Left hindlimb (tissue), 1 donor: ENCODE measurements around the gene HECTD4.

Experiments used
- DNase-seq: peaks from one replicate; pipeline ENCODE4 v3.0.0-alpha.2; 2018

HECTD4 gene

DNA sequence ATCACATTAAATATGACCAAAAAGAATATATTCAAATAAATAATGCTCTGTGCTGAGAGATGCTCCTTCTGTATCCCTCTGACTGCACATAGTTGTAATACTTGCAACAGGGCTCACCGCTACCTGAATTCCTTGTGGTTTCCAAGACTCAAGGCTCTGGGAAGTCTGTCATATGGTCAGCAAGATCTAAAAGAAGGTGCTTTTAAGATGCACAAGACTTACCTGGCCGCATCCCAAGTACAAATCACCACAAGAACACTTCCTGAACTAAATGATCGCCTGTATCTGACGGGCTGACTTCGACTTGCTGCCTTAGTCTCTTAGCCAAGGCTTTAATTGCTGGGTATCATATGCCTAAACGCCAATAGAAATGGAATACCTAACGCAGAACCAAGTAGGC, 67.2 kb downstream of the HECTD4 start:
- no peak for DNase-seq

DNA sequence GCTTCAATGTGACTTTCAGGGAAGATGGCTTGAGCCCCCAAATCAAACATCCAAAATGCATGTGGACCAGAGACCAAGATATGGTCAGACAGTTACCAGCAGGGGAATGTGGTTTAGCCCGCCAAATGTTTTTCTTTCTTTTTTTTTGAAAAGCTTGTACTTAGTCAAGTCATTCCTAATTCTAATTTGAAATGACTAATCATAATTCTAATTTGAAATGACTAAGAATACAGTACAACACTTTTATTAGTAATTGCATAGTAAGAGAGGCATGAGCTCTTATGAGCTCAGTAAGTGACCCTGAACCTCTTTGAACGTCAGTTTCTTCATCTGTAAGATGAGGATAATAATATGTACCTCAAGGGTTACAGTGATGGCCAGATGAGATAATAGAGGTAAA, 72.4 kb downstream of the HECTD4 start:
- DNase-seq = no peak

DNA sequence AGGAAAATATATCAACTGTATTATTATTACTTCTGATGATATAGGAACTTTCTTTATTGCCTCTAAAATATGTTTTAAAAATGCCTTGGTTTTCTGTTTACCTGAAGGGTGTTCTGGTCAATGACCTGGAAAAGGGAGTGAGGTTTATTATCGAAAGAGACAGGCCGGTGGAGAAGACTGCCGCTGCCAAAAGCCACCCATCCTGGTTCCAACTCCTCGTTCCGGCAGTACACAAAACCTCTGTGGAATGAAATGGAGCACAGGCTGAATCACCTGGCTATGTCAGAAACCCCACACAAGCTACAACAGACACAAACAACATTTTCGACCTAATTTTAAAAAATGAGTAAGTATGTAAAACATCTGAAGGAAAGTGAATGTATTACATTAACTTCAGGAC, 73.6 kb downstream of the HECTD4 start:
- DNase-seq = no peak

- DNase-seq = no peak
Measured at GRCh38 chr12:112308161-112308560, 74.1 kb downstream of the HECTD4 start.

DNA sequence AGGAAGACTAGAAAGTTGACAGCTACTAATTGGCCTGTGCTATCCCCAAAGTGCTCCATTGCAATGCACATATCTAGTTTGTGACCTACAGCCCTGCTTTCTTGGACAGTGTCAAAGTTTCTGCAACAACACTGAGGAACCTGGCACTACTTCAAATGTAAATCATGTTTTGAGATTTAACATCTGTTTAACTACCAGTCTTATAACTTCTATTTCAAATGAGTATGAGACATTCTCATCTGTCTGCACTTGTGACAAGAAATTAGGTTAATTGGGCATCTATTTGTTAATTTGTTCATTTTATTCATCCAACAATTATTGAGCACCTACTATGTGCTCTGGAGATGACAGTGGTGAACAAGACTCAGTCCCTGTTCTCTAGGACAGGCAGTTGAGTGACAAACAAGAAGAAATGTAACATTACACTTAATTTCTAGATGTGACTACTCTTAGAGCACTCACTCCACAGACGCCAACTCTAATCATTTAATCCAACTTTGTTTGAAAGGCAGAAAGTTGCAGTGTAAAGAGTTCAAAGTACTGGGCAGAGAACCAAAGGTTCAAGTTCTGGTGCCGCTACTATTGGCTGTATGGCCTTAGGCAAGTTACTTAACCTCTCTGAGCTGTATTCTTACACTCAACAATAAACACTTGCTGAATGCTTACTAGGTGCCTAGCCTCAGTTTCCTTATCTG, 74.8 kb downstream of the HECTD4 start:
- no peak for DNase-seq

GRCh38 chr12:112305951-112306350, 76.3 kb downstream of the HECTD4 start:
- no peak for DNase-seq

DNA sequence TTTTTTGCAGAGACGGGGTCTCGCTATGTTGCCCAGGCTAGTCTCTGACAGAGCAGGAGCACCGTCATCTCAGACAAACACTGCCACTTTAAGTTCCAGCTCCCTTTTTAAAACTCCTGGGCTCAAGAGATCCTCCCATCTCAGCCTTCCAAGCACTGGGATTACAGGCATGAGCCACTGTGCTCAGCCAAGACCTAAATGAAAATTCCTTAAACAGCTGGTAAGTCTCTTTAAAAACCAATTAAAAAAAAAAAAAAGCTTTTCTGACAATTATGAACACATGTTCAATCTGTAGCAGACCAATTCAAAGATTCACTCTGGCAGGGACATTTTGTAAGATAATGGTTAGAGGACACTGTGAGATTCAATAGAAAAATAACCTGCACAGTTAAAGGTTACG, 77.8 kb downstream of the HECTD4 start:
- no peak for DNase-seq

- no peak for DNase-seq
Measured at GRCh38 chr12:112303799-112304198, 78.4 kb downstream of the HECTD4 start.

- DNase-seq = no peak
Measured at GRCh38 chr12:112303004-112303403, 79.2 kb downstream of the HECTD4 start.

GRCh38 chr12:112299704-112300103, 82.5 kb downstream of the HECTD4 start:
- no peak for DNase-seq

DNA sequence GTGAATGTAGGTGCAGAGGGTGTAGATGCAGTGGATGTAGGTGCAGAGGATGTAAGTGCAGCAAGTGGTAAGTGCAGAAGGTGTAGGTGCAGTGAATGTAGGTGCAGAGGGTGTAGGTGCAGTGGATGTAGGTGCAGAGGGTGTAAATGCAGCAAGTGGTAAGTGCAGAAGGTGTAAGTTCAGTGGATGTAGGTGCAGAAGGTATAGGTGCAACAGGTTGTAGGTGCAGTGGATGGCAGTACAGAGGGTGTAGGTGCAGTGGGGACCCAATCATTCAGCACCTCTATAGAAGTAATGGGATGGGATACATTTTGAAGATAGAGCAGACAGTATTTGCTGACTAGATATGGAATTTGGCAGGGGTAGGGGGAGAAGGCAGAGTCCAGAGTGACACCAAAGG, 85.0 kb downstream of the HECTD4 start:
- no peak for DNase-seq

GRCh38 chr12:112296183-112296582, 86.0 kb downstream of the HECTD4 start:
- no peak for DNase-seq

DNA sequence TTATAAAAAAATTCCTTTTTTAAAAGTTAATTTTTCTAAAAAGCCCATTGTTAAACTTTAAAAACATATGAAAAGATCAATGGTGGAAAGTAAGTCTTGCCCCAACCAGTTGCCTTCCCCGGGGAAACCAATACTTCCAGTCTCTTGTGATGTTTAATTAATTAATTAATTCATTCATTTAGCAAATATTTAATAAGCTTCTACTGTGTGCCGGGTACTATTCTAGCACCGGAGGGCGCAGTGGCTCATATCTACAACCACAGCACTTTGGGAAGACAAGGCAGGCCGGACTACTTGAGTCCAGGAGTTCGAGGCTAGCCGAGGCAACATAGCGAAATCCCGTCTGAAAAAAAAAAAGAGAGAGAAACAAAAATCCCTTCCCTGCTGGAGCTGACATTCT, 87.4 kb downstream of the HECTD4 start:
- no peak for DNase-seq

GRCh38 chr12:112288638-112289037, 93.6 kb downstream of the HECTD4 start:
- DNase-seq = no peak

DNA sequence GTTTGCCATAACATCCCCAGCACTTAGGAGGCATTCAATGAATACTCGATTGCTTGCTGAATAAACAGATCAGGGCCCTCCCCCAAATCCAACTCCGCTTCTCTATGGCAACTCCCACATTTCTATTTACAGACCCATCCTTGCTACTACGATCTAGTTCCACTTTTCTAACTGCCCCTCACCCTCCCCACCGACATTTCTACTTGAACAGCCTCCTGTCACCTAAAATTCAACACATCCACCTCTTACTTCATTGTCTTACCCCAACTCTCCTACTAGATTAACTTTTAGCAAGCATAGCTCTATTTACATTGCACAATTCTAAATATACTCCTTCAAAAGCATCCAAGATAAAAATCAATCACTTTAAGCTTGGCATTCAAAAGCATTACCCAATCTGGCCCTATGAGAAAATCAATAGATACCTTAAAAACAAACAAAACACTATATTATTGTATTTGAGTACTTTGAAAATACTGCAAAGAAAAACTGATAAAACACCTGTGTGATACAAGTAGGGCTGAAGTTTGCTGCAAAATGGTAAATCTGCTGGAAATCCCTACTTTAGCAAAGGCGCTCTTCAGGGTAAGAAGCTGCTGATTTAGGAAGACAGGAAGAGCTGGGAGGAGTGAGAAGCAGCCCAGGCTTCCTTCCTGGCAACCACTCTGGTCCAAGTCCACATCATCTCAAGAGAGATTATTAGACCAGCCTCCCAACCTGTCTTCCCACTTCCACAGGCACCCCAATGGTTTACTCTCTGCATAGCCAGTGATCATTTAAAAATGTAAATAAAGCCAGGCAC, 96.4 kb downstream of the HECTD4 start:
- DNase-seq = no peak

DNA sequence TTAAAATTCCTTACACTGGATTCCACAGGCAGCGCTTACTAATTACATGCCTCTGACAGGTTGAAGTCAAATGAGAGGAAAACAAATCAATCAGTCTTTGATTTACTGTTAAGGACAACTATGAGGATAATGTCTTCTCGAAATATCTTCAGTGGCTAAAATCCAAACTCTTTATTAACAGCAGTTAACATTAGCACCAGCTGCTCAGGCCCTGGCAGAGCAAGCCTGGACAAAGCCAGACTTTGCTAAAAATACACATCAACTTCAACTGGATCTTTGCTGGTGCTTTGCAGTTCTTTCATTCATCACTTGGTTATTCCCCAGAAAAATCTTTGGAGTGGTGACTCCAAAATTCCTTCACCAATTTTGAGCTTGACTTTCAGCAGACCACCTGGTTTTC, 98.7 kb downstream of the HECTD4 start:
- no peak for DNase-seq

DNA sequence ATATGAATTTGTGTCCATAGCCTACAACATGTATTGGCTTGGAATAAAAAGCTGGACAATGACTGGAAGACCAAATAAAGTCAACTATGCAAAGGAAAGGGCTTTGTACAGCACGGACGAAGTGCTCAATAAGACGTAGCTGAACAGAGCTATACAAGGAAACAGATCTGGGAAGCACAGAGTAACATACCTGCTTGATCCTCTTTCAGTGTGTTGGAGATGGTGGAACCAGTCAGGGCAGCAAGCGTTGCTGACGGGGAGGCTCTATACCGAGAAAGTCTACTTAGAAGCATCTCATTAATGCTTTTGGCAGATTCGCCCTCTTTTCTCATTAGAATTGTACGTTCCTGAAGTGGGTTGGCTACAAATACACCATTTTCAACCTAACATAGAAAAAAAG, 99.3 kb downstream of the HECTD4 start:
- DNase-seq = no peak

GRCh38 chr12:112275836-112276235, 106.4 kb downstream of the HECTD4 start:
- DNase-seq = no peak

- no peak for DNase-seq
Measured at GRCh38 chr12:112275207-112275606, 107.0 kb downstream of the HECTD4 start.

GRCh38 chr12:112270673-112271072, 111.6 kb downstream of the HECTD4 start:
- DNase-seq = no peak

DNA sequence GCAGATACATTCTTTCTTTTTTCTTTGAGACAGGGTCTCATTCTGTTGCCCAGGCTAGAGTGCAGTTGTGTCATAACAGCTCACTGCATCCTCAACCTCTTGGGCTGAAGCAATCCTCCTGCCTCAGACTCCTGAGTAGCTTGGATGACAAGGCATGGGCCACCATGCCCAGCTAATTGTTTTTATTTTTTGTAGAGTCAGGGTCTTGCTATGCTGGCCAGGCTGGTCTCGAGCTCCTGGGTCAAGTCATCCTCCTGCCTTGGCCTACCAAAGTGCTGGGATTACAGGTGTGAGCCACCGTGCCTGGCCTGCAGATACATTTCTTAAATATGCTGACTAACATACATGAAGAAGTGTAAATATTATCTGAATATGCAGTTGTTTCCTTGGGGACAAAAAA, 115.8 kb downstream of the HECTD4 start:
- no peak for DNase-seq

GRCh38 chr12:112261559-112261958, 120.7 kb downstream of the HECTD4 start:
- no peak for DNase-seq

DNA sequence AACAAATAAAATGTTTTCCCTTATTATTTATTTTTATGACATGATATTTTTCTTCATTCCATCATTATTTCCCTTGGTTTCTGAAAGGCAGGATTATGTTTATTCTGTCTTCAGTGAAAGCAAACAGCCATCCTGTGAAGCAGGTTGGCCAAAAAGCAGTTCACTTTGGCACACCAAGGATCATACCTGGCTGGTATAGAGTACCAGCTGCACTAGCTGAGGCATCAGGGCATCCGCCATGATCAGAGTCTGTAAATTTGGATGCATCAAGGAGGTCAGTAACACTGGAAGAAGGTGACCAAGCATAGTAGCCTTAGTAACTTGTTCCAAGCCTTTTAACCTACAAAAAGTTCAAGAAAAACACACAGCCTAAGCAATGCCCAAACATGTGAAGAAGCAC, 123.3 kb downstream of the HECTD4 start:
- DNase-seq = no peak

DNA sequence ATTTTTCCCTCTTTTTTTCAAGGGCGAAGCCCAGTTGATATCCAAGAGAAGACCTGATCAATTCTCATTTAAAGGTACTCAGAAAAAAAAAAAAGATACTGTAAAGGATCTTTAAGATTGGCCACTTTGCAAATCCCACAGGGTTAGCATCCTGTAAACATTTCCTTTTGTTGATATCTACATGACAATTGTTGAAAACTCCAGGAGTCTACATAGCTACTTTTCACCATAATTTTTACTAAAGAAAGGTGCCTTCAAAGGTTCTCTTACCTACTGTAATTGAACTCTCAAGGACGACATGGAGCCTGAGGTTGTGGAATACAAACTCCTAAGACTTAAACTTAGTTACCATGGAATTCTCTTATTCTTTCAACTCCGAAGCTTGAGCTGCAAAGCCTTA, 125.5 kb downstream of the HECTD4 start:
- DNase-seq = no peak

DNA sequence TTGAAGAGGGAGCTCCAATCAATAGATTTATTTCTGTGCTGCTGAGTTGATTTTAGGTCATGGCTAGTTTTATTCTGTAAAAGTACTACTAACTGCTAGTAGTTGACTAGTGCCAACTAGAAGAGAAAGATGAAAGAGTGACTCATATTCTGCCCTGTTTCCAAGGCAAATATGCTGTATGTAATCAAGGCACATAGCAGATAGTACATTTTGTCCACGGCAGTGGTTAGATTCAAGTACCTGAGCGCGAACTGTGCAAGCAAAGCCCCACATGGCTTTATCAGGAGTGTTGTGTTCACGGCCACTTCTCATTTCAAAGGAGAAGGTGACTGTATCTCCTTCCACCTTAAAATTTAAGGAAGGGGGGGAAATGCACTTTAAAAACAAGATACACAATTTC, 130.0 kb downstream of the HECTD4 start:
- DNase-seq = no peak
